Glutamatergic neuron (in vitro differentiated cells): ENCODE data around the gene TMEM214. TPM values are rescaled to one million over a fixed set of nuclear protein-coding genes. Genes with fewer than 3 reads are reported as not detected.
"Not testable (repeated sequence)": the region's sequence is repeated elsewhere in the genome, so short reads cannot be mapped to it uniquely, and the experiment has no call there.

Experiments
- DNase-seq: peaks from one replicate; pipeline ENCODE4 v3.0.0; 2022
- H3K27ac Mint-ChIP-seq: one replicate; pipeline ENCODE4 v1.8.0; 2020; ENCODE audit warnings: mild to moderate bottlenecking, mixed read lengths, inconsistent platforms; ENCODE audit not compliant: unreplicated experiment
- H3K27me3 Mint-ChIP-seq: one replicate; pipeline ENCODE4 v1.8.0; 2020; ENCODE audit warnings: mild to moderate bottlenecking, moderate library complexity, mixed read lengths, inconsistent platforms; ENCODE audit not compliant: unreplicated experiment
- H3K36me3 Mint-ChIP-seq: one replicate; pipeline ENCODE4 v1.8.0; 2020; ENCODE audit warnings: mild to moderate bottlenecking, mixed read lengths, inconsistent platforms; ENCODE audit not compliant: unreplicated experiment
- H3K4me1 Mint-ChIP-seq: one replicate; pipeline ENCODE4 v1.8.0; 2020; ENCODE audit warnings: mild to moderate bottlenecking, low read depth, mixed read lengths, inconsistent platforms; ENCODE audit not compliant: unreplicated experiment
- H3K4me3 Mint-ChIP-seq: one replicate; pipeline ENCODE4 v1.8.0; 2020; ENCODE audit warnings: mild to moderate bottlenecking, mixed read lengths, inconsistent platforms; ENCODE audit not compliant: unreplicated experiment
- H3K9me3 Mint-ChIP-seq: one replicate; pipeline ENCODE4 v1.8.0; 2020; ENCODE audit warnings: mild to moderate bottlenecking, moderate library complexity, mixed read lengths, inconsistent platforms; ENCODE audit not compliant: unreplicated experiment
- total RNA-seq: library from RNA; stranded (reverse); fragmentation: NEBNext Ultra II Directional; extraction: Animal tissue kit (Norgen Biotek cat#: 25700); gene quantifications from one replicate; pipeline ENCODE4 v1.2.1, GENCODE V29; 2021; ENCODE audit not compliant: unreplicated experiment
- TF ChIP-seq, protein P1 (sequence below): fragments of 200-600 bp; sonication (generic); IDR thresholded peaks from one replicate; pipeline ENCODE4 v1.5.0; 2021; ENCODE audit not compliant: partially characterized antibody, unreplicated experiment

Gene TMEM214
- total RNA-seq, 1 donor from 2014 or later: 35.8 TPM

- Mint-ChIP-seq H3K36me3 (peaks cover 5% of the 10 kb centered on the region), H3K27me3 (peaks cover 10% of the 10 kb centered on the region), H3K27ac (no peak overlapping the region), H3K9me3 (peaks cover 15% of the 10 kb centered on the region), H3K4me3 (no peak overlapping the region), H3K4me1 (peaks cover 33% of the 10 kb centered on the region)
- TF ChIP-seq, protein P1, sequence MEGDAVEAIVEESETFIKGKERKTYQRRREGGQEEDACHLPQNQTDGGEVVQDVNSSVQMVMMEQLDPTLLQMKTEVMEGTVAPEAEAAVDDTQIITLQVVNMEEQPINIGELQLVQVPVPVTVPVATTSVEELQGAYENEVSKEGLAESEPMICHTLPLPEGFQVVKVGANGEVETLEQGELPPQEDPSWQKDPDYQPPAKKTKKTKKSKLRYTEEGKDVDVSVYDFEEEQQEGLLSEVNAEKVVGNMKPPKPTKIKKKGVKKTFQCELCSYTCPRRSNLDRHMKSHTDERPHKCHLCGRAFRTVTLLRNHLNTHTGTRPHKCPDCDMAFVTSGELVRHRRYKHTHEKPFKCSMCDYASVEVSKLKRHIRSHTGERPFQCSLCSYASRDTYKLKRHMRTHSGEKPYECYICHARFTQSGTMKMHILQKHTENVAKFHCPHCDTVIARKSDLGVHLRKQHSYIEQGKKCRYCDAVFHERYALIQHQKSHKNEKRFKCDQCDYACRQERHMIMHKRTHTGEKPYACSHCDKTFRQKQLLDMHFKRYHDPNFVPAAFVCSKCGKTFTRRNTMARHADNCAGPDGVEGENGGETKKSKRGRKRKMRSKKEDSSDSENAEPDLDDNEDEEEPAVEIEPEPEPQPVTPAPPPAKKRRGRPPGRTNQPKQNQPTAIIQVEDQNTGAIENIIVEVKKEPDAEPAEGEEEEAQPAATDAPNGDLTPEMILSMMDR: no peak
- DNase-seq: no peak
Measured at GRCh38 chr2:27073782-27074181, 41.0 kb downstream of the TMEM214 start.

GRCh38 chr2:27074738-27075565 lies 42.2 kb downstream of the TMEM214 start:
- peak overlapping the region; percentile 30 for H3K4me3 Mint-ChIP-seq
- H3K36me3 Mint-ChIP-seq: peaks cover 5% of the 10 kb centered on the region
- TF ChIP-seq, protein P1: no peak
- peaks cover 12% of the 10 kb centered on the region for H3K9me3 Mint-ChIP-seq
- H3K4me1 Mint-ChIP-seq: peaks cover 31% of the 10 kb centered on the region
- H3K27me3 Mint-ChIP-seq: peaks cover 9% of the 10 kb centered on the region
- DNase-seq: no peak
- no peak overlapping the region for H3K27ac Mint-ChIP-seq

GRCh38 chr2:27075566-27075871 lies 42.8 kb downstream of the TMEM214 start:
- peaks cover 30% of the 10 kb centered on the region for H3K4me1 Mint-ChIP-seq
- H3K27me3 Mint-ChIP-seq: peaks cover 13% of the 10 kb centered on the region

DNA sequence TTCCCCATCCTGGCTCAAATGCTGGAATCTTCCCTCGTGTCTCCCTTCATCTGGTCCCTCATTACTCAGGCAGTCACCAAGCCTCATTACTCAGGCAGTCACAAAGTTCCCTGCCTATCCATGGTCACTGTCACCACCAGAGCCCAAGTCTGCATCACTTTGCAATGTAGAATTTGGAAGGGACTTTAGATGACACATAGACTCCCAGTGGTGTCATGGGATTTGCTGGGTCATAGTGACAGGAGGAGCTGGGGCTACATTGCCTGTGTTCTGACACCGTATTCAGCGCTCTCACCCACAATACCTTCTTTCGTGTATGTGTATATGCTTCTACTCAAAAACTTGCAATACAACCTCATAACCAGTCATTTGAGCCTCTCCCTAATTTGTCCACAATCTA lies 43.6 kb downstream of the TMEM214 start:
- no peak for DNase-seq
- Mint-ChIP-seq H3K4me1 (peaks cover 38% of the 10 kb centered on the region), H3K27ac (no peak overlapping the region), H3K36me3 (peaks cover 11% of the 10 kb centered on the region), H3K27me3 (peaks cover 14% of the 10 kb centered on the region), H3K4me3 (peak overlapping the region; percentile 35), H3K9me3 (peaks cover 14% of the 10 kb centered on the region)
- TF ChIP-seq, protein P1: no peak

More at GRCh38 chr2:27075566-27075871, 42.8 kb downstream of the TMEM214 start:
- not testable (repeated sequence) for H3K36me3 Mint-ChIP-seq, DNase-seq, H3K27ac Mint-ChIP-seq, H3K4me3 Mint-ChIP-seq
- H3K9me3 Mint-ChIP-seq: peaks cover 16% of the 10 kb centered on the region

DNA sequence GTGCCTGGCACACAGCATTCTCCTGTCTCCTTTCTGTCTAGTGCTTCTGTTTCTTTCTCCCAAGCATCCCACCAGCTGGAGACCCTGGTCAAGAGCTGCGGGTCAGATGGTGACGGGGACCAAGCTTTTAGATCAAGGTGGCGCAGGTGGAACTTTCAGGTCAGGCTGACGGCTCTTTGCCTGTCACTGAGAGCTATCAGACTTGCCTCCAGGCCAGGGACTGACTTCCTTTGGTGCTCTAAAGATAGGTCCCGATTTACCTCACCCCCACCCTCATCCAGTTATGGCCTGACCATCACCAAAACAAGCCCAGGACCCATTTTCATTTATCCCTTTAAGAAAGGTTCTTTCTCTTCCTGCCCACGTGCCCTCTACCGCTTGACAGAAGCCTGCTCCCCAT lies 44.5 kb downstream of the TMEM214 start:
- peaks cover 14% of the 10 kb centered on the region for H3K9me3 Mint-ChIP-seq

More for the DNA sequence above, 44.5 kb downstream of the TMEM214 start:
- Mint-ChIP-seq H3K36me3 (peaks cover 11% of the 10 kb centered on the region), H3K27ac (peak overlapping the region; percentile 59), H3K27me3 (peaks cover 15% of the 10 kb centered on the region), H3K4me1 (peaks cover 40% of the 10 kb centered on the region), H3K4me3 (no peak overlapping the region)
- TF ChIP-seq, protein P1: no peak
- no peak for DNase-seq
